IMR-90 (cell line): ENCODE measurements around the gene CD6. TPM values are rescaled to one million over a fixed set of nuclear protein-coding genes. Genes with fewer than 3 reads are reported as not detected.

Experiments used
- ATAC-seq: fragments of 200-7000 bp; cut with Tn5 transposase; 2 replicates; pipeline ENCODE4 v1.9.1; 2020; ENCODE audit warnings: low read depth, mild to moderate bottlenecking, moderate library complexity
- BruUV-seq: library from RNA; stranded (reverse); fragments of 400-500 nt; replicated peaks from 2 replicates; lab custom pipeline; 2021; lab: Mats Ljungman, UMichigan
- CTCF ChIA-PET: fragments of 300-600 bp; formaldehyde crosslinking; extraction: SDS; loops from one replicate; lab custom pipeline; 2021; ENCODE audit warnings: antibody characterized with exemption; lab: Yijun Ruan, JAX
- POLR2A ChIA-PET: fragments of 300-600 bp; sonication (Branson Sonifier 250); formaldehyde crosslinking; loops from one replicate; lab custom pipeline; 2022; ENCODE audit warnings: antibody characterized with exemption; ENCODE audit not compliant: unreplicated experiment; lab: Charles Lee
- DNase-seq: peaks from one replicate; pipeline ENCODE4 v3.0.0; 2013
- H2AFZ ChIP-seq: replicated peaks from 2 replicates; pipeline ENCODE3; 2013; ENCODE audit warnings: low read length, mild to moderate bottlenecking; ENCODE audit not compliant: poor library complexity
- H2AK5ac ChIP-seq: 2 replicates; pipeline ENCODE4 v1.6.1; 2013; ENCODE audit warnings: low read depth, low read length, inconsistent platforms
- H2AK9ac ChIP-seq: replicated peaks from 2 replicates; pipeline ENCODE3; 2013; ENCODE audit warnings: mild to moderate bottlenecking, low read depth, low read length, moderate library complexity; ENCODE audit not compliant: poor library complexity
- H2BK120ac ChIP-seq: 2 replicates; pipeline ENCODE4 v1.6.1; 2013; ENCODE audit warnings: low read depth, low read length, inconsistent platforms
- H2BK15ac ChIP-seq: 3 replicates; pipeline ENCODE4 v1.6.1; 2013; ENCODE audit warnings: low read depth, low read length, inconsistent platforms
- H2BK20ac ChIP-seq: 2 replicates; pipeline ENCODE4 v1.6.1; 2013; ENCODE audit warnings: low read depth, mild to moderate bottlenecking, inconsistent platforms, low read length, moderate library complexity
- H2BK5ac ChIP-seq: 2 replicates; pipeline ENCODE4 v1.6.1; 2013; ENCODE audit warnings: mild to moderate bottlenecking, low read depth, low read length, inconsistent platforms; ENCODE audit not compliant: poor library complexity, severe bottlenecking
- H3K14ac ChIP-seq: replicated peaks from 2 replicates; pipeline ENCODE4 v1.6.1; 2013; ENCODE audit warnings: low read depth, low read length, inconsistent platforms
- H3K18ac ChIP-seq: 2 replicates; pipeline ENCODE4 v1.6.1; 2013; ENCODE audit warnings: low read depth, low read length, control low read depth
- H3K23ac ChIP-seq: 2 replicates; pipeline ENCODE4 v1.6.1; 2013; ENCODE audit warnings: low read depth, low read length, inconsistent platforms
- H3K27ac ChIP-seq: 2 replicates; pipeline ENCODE4 v1.5.1; 2013; ENCODE audit warnings: mild to moderate bottlenecking, control low read depth, low read length; ENCODE audit not compliant: insufficient read depth
- H3K27me3 ChIP-seq: 2 replicates; pipeline ENCODE4 v1.6.1; 2013; ENCODE audit warnings: low read length; ENCODE audit not compliant: control insufficient read depth, insufficient read depth
- H3K36me3 ChIP-seq: 2 replicates; pipeline ENCODE4 v1.6.1; 2013; ENCODE audit warnings: low read length, mixed read lengths; ENCODE audit not compliant: control insufficient read depth, insufficient read depth
- H3K4ac ChIP-seq: 2 replicates; pipeline ENCODE4 v1.6.1; 2013; ENCODE audit warnings: low read depth, low read length, inconsistent platforms
- H3K4me1 ChIP-seq: 2 replicates; pipeline ENCODE4 v1.6.1; 2013; ENCODE audit warnings: low read length, mixed read lengths; ENCODE audit not compliant: control insufficient read depth, insufficient read depth
- H3K4me2 ChIP-seq: 2 replicates; pipeline ENCODE4 v1.6.1; 2013; ENCODE audit warnings: low read depth, mild to moderate bottlenecking, control low read depth, low read length, moderate library complexity
- H3K4me3 ChIP-seq: 2 replicates; pipeline ENCODE4 v1.5.1; 2013; ENCODE audit warnings: low read depth, mild to moderate bottlenecking, control low read depth, low read length, moderate library complexity; ENCODE audit not compliant: insufficient read depth
- H3K56ac ChIP-seq: 2 replicates; pipeline ENCODE4 v1.6.1; 2013; ENCODE audit warnings: low read length, inconsistent platforms; ENCODE audit not compliant: insufficient read depth; ENCODE audit errors: extremely low read depth
- H3K79me1 ChIP-seq, 2 experiments: 2 replicates each; pipeline ENCODE4 v1.6.1; 2013; ENCODE audit warnings: low read length in 2 of 2, inconsistent platforms in 1 of 2, low read depth in 1 of 2
- H3K9ac ChIP-seq: 2 replicates; pipeline ENCODE4 v1.6.1; 2013; ENCODE audit warnings: low read depth, low read length, control low read depth
- H3K9me1 ChIP-seq: 2 replicates; pipeline ENCODE4 v1.6.1; 2013; ENCODE audit warnings: low read length, inconsistent platforms; ENCODE audit not compliant: insufficient read depth
- H3K9me3 ChIP-seq: 2 replicates; pipeline ENCODE4 v1.6.1; 2013; ENCODE audit warnings: low read length; ENCODE audit not compliant: control insufficient read depth, insufficient read depth
- H4K20me1 ChIP-seq: 2 replicates; pipeline ENCODE4 v1.6.1; 2013; ENCODE audit warnings: low read length, inconsistent platforms; ENCODE audit not compliant: insufficient read depth
- H4K5ac ChIP-seq: 2 replicates; pipeline ENCODE4 v1.6.1; 2013; ENCODE audit warnings: mild to moderate bottlenecking, low read depth, low read length, control low read depth
- H4K8ac ChIP-seq, 2 experiments: 2 replicates each; pipeline ENCODE4 v1.6.1; 2013; ENCODE audit warnings: low read depth in 2 of 2, low read length in 2 of 2, control low read depth in 1 of 2, inconsistent platforms in 1 of 2
- H4K91ac ChIP-seq: 2 replicates; pipeline ENCODE4 v1.6.1; 2013; ENCODE audit warnings: low read depth, low read length, inconsistent platforms; ENCODE audit not compliant: insufficient read depth
- BHLHE40 ChIP-seq: fragments of 150-350 bp; IDR thresholded peaks from 2 replicates; pipeline ENCODE4 v1.6.1; 2016; ENCODE audit warnings: mild to moderate bottlenecking, low read depth, low read length
- CEBPB ChIP-seq: IDR thresholded peaks from 2 replicates; pipeline ENCODE4 v1.6.1; 2012; ENCODE audit warnings: low read depth, low read length, improper control_type of control experiment
- CHD1 ChIP-seq: IDR thresholded peaks from 2 replicates; pipeline ENCODE4 v1.6.1; 2012; ENCODE audit warnings: low read depth, low read length, improper control_type of control experiment
- FOS ChIP-seq: fragments of 150-350 bp; IDR thresholded peaks from 2 replicates; pipeline ENCODE4 v1.6.1; 2016; ENCODE audit warnings: low read depth, low read length
- MAFK ChIP-seq: IDR thresholded peaks from 2 replicates; pipeline ENCODE4 v1.6.1; 2012; ENCODE audit warnings: low read depth, low read length, improper control_type of control experiment
- MAZ ChIP-seq: IDR thresholded peaks from 2 replicates; pipeline ENCODE4 v1.6.1; 2012; ENCODE audit warnings: low read depth, mild to moderate bottlenecking, low read length, improper control_type of control experiment, moderate library complexity, borderline replicate concordance
- MXI1 ChIP-seq: IDR thresholded peaks from 2 replicates; pipeline ENCODE4 v1.6.1; 2012; ENCODE audit warnings: low read depth, mild to moderate bottlenecking, low read length, moderate library complexity, borderline replicate concordance
- NFE2L2 ChIP-seq: fragments of 150-350 bp; IDR thresholded peaks from 2 replicates; pipeline ENCODE4 v1.6.1; 2016; ENCODE audit warnings: low read depth, mild to moderate bottlenecking, low read length
- POLR2A ChIP-seq: IDR thresholded peaks from 2 replicates; pipeline ENCODE4 v1.6.1; 2012; ENCODE audit warnings: mild to moderate bottlenecking, low read depth, low read length
- RAD21 ChIP-seq: IDR thresholded peaks from 2 replicates; pipeline ENCODE4 v1.6.1; 2012; ENCODE audit warnings: low read length, improper control_type of control experiment
- RCOR1 ChIP-seq: IDR thresholded peaks from 2 replicates; pipeline ENCODE4 v1.6.1; 2012; ENCODE audit warnings: mild to moderate bottlenecking, low read length, improper control_type of control experiment; ENCODE audit not compliant: insufficient replicate concordance
- RFX5 ChIP-seq: IDR thresholded peaks from 2 replicates; pipeline ENCODE4 v1.8.0; 2012; ENCODE audit warnings: low read depth, mild to moderate bottlenecking, low read length, moderate library complexity
- SMC3 ChIP-seq: fragments of 150-350 bp; IDR thresholded peaks from 2 replicates; pipeline ENCODE4 v1.6.1; 2016; ENCODE audit warnings: low read depth, mild to moderate bottlenecking, antibody characterized with exemption, low read length, moderate library complexity
- USF2 ChIP-seq: fragments of 150-350 bp; IDR thresholded peaks from 2 replicates; pipeline ENCODE4 v1.6.1; 2017; ENCODE audit warnings: mild to moderate bottlenecking, antibody characterized with exemption, low read length, low read depth
- WGBS, 2 experiments: methylation state at CpG; one replicate each; pipeline versions ENCODE4 v1.1.5 to v1.1.7; 2013; ENCODE audit warnings: missing lambda C conversion rate in 2 of 2; ENCODE audit not compliant: insufficient read length in 1 of 2; ENCODE audit errors: extremely low coverage in 2 of 2; 5-methylcytosine and 5-hydroxymethylcytosine counted together
- dilution Hi-C: fragments of 300-500 bp; cut with HindIII; formaldehyde crosslinking; loops from one replicate; pipeline ENCODE4 v1.14.3; 2018; ENCODE audit warnings: low sequenced_read_pairs; ENCODE audit not compliant: unreplicated experiment
- in situ Hi-C: fragments of 300-500 bp; cut with MboI; formaldehyde crosslinking; loops from 3 replicates; pipeline ENCODE4 v1.14.3; 2019; ENCODE audit warnings: low sequenced_read_pairs, inconsistent platforms, mixed read lengths
- intact Hi-C: fragments of 100-400 bp; cut with micrococcal nuclease; formaldehyde crosslinking; loops from 2 replicates; pipeline ENCODE4 v1.10.0; 2022
- polyA plus RNA-seq, 3 experiments: library from polyadenylated mRNA; depleted of rRNA; stranded (reverse); fragments of >200 nt; gene quantifications; 2 replicates each; pipeline ENCODE4 v1.2.3, GENCODE V29; 2012; ENCODE audit warnings: low replicate concordance in 1 of 3
- total RNA-seq: library from RNA; depleted of rRNA; stranded (reverse); fragments of >200 nt; gene quantifications from 2 replicates; pipeline ENCODE4 v1.2.3, GENCODE V29; 2012
- TF ChIP-seq, protein P1 (sequence below): conservative IDR thresholded peaks from 2 replicates; pipeline ENCODE4 v1.5.1; 2012; ENCODE audit warnings: mild to moderate bottlenecking, low read depth, low read length, improper control_type of control experiment
- TF ChIP-seq, protein P2 (sequence below): fragments of 150-350 bp; IDR thresholded peaks from 2 replicates; pipeline ENCODE4 v1.6.1; 2016; ENCODE audit warnings: low read depth, mild to moderate bottlenecking, low read length, moderate library complexity, borderline replicate concordance

The CD6 gene
- total and polyA plus RNA-seq, 2 of the 4 experiments (the other 2 are of a cell fraction), result not detected

GRCh38 chr11:60955571-60955970, 15.9 kb upstream of the CD6 start:
- H3K27ac ChIP-seq, result no peak overlapping the region
- no peak overlapping the region for H3K56ac ChIP-seq
- H3K4ac ChIP-seq, result no peak overlapping the region
- DNase-seq (no peak), ATAC-seq (no peak)
- H3K9me3 ChIP-seq, result peaks cover 1% of the 10 kb centered on the region; the same call in 1 of the 2 replicates
- no peak overlapping the region for H2BK120ac ChIP-seq
- no peak overlapping the region for H2AK5ac ChIP-seq
- H2BK20ac ChIP-seq, result no peak overlapping the region
- H4K20me1 ChIP-seq, result no peaks in the 10 kb centered on the region
- no peak overlapping the region for H4K8ac ChIP-seq
- no peak overlapping the region for H3K9ac ChIP-seq
- no peak overlapping the region for H2BK5ac ChIP-seq
- WGBS, 2 experiments, result no CpG with 5 or more reads among the region's 5 CpGs
- no peak for TF ChIP-seq POLR2A
- no peak for TF ChIP-seq MXI1
- TF ChIP-seq CEBPB, result no peak
- TF ChIP-seq, protein P1, sequence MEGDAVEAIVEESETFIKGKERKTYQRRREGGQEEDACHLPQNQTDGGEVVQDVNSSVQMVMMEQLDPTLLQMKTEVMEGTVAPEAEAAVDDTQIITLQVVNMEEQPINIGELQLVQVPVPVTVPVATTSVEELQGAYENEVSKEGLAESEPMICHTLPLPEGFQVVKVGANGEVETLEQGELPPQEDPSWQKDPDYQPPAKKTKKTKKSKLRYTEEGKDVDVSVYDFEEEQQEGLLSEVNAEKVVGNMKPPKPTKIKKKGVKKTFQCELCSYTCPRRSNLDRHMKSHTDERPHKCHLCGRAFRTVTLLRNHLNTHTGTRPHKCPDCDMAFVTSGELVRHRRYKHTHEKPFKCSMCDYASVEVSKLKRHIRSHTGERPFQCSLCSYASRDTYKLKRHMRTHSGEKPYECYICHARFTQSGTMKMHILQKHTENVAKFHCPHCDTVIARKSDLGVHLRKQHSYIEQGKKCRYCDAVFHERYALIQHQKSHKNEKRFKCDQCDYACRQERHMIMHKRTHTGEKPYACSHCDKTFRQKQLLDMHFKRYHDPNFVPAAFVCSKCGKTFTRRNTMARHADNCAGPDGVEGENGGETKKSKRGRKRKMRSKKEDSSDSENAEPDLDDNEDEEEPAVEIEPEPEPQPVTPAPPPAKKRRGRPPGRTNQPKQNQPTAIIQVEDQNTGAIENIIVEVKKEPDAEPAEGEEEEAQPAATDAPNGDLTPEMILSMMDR, result no peak
- TF ChIP-seq CHD1, result no peak
- no peak for TF ChIP-seq NFE2L2
- TF ChIP-seq FOS, result no peak
- no peak for TF ChIP-seq RFX5
- TF ChIP-seq BHLHE40, result no peak
- no peak for TF ChIP-seq SMC3
- TF ChIP-seq RCOR1, result no peak
- no peak for TF ChIP-seq MAZ
- TF ChIP-seq, protein P2, sequence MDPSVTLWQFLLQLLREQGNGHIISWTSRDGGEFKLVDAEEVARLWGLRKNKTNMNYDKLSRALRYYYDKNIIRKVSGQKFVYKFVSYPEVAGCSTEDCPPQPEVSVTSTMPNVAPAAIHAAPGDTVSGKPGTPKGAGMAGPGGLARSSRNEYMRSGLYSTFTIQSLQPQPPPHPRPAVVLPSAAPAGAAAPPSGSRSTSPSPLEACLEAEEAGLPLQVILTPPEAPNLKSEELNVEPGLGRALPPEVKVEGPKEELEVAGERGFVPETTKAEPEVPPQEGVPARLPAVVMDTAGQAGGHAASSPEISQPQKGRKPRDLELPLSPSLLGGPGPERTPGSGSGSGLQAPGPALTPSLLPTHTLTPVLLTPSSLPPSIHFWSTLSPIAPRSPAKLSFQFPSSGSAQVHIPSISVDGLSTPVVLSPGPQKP, result no peak
- no peak for TF ChIP-seq MAFK
- no peak for TF ChIP-seq USF2
- TF ChIP-seq RAD21, result no peak
- H2AK9ac ChIP-seq, result no peak overlapping the region
- peaks cover 11% of the 10 kb centered on the region for H3K27me3 ChIP-seq
- H3K18ac ChIP-seq, result no peak overlapping the region
- intact Hi-C loops (no loop called here), in situ Hi-C loops (no loop called here), dilution Hi-C loops (no loop called here)
- ChIA-PET POLR2A (no interaction called here), CTCF (interaction anchor here (0.7 to 1.0 kb wide), 2 partner anchors 10 to 218 kb away, joined by 3 read pairs; no protein-coding TSS in a partner anchor)
- H3K9me1 ChIP-seq, result no peaks in the 10 kb centered on the region
- no peak overlapping the region; the same call in 1 of the 2 replicates for H3K23ac ChIP-seq
- no peak overlapping the region for H2AFZ ChIP-seq
- no TSS peak for BruUV-seq
- H3K79me1 ChIP-seq, result no peaks in the 10 kb centered on the region
- H4K5ac ChIP-seq, result no peak overlapping the region
- H3K14ac ChIP-seq, result no peak overlapping the region
- no peaks in the 10 kb centered on the region for H3K36me3 ChIP-seq
- H4K91ac ChIP-seq, result no peak overlapping the region
- no peak overlapping the region for H3K4me2 ChIP-seq
- peaks cover 12% of the 10 kb centered on the region for H3K4me1 ChIP-seq
- no peak overlapping the region for H3K4me3 ChIP-seq
- no peak overlapping the region for H2BK15ac ChIP-seq
